ENCODE results near the gene TMEM14B. TPM values are rescaled to one million over a fixed set of nuclear protein-coding genes. Genes with fewer than 3 reads are reported as not detected.

TMEM14B gene
- total RNA-seq, 1 experiment from 2014 or later = 90.7 TPM

- DNase-seq (ENCODE audit: low spot score) = no peak
- Histone ChIP-seq H3K27ac (ENCODE audit: low read depth, low read length, poor library complexity, severe bottlenecking) (peak overlapping the region; percentile 85), H3K4me3 (ENCODE audit: low read depth, low read length, poor library complexity, severe bottlenecking) (peak overlapping the region; percentile 70), H3K4me1 (ENCODE audit: insufficient read depth, low read length, poor library complexity, severe bottlenecking) (peaks cover 15% of the 10 kb centered on the region), H3K27me3 (replicated peaks; ENCODE audit: insufficient read depth, low read depth, low read length, poor library complexity) (no peaks in the 10 kb centered on the region), H3K9me3 (ENCODE audit: low read depth, low read length, poor library complexity, severe bottlenecking) (no peaks in the 10 kb centered on the region), H3K36me3 (ENCODE audit: insufficient read depth, low read length, poor library complexity, severe bottlenecking) (peaks cover under 1% of the 10 kb centered on the region)
- POLR2A ChIA-PET (ENCODE audit: low non-redundant PET) = interaction anchor here (0.6 kb wide), 1 partner anchor 29 kb away, joined by 8 read pairs; the partner anchor contains the start of gene PAK1IP1
- CTCF ChIA-PET = no interaction called here
- no peak for TF ChIP-seq CTCF (conservative IDR thresholded peaks at IDR 0.05; ENCODE audit: low read depth, low read length)
- TF ChIP-seq EZH2 (IDR thresholded peaks at IDR 0.05; ENCODE audit: borderline replicate concordance, low read depth, low read length, poor library complexity, severe bottlenecking) = no peak
- intact Hi-C loops (cut with micrococcal nuclease; ENCODE audit: unreplicated experiment) = loop anchor here (2.0 kb wide), 1 partner anchor 23 kb away; the partner anchor contains the start of gene TMEM14B
- no TSS peak for BruUV-seq (replicated peaks)
Observed at GRCh38 chr6:10723567-10723881, 24.1 kb upstream of the TMEM14B start.

- POLR2A ChIA-PET (ENCODE audit: low non-redundant PET) = no interaction called here
- DNase-seq (ENCODE audit: low spot score) = no peak
Observed at GRCh38 chr6:10725044-10725443, 22.6 kb upstream of the TMEM14B start.

GRCh38 chr6:10725716-10726115 lies 21.9 kb upstream of the TMEM14B start:
- CTCF ChIA-PET = no interaction called here

More at GRCh38 chr6:10725044-10725443, 22.6 kb upstream of the TMEM14B start:
- Histone ChIP-seq H3K4me3 (ENCODE audit: low read depth, low read length, poor library complexity, severe bottlenecking) (no peak overlapping the region), H3K27me3 (replicated peaks; ENCODE audit: insufficient read depth, low read depth, low read length, poor library complexity) (no peaks in the 10 kb centered on the region), H3K27ac (ENCODE audit: low read depth, low read length, poor library complexity, severe bottlenecking) (no peak overlapping the region), H3K36me3 (ENCODE audit: insufficient read depth, low read length, poor library complexity, severe bottlenecking) (peaks cover 5% of the 10 kb centered on the region), H3K9me3 (ENCODE audit: low read depth, low read length, poor library complexity, severe bottlenecking) (no peaks in the 10 kb centered on the region), H3K4me1 (ENCODE audit: insufficient read depth, low read length, poor library complexity, severe bottlenecking) (peaks cover 15% of the 10 kb centered on the region)
- intact Hi-C loops (cut with micrococcal nuclease; ENCODE audit: unreplicated experiment) = no loop called here
- CTCF ChIA-PET = no interaction called here
- no TSS peak for BruUV-seq (replicated peaks)
- TF ChIP-seq CTCF (conservative IDR thresholded peaks at IDR 0.05; ENCODE audit: low read depth, low read length) = no peak
- TF ChIP-seq EZH2 (IDR thresholded peaks at IDR 0.05; ENCODE audit: borderline replicate concordance, low read depth, low read length, poor library complexity, severe bottlenecking) = no peak

More at GRCh38 chr6:10725716-10726115, 21.9 kb upstream of the TMEM14B start:
- POLR2A ChIA-PET (ENCODE audit: low non-redundant PET) = interaction anchor here (0.7 kb wide), 1 partner anchor 28 kb away, joined by 3 read pairs; no protein-coding TSS in a partner anchor
- no peaks in the 10 kb centered on the region for H3K27me3 ChIP-seq (replicated peaks; ENCODE audit: insufficient read depth, low read depth, low read length, poor library complexity)
- H3K4me3 ChIP-seq (ENCODE audit: low read depth, low read length, poor library complexity, severe bottlenecking) = no peak overlapping the region
- H3K36me3 ChIP-seq (ENCODE audit: insufficient read depth, low read length, poor library complexity, severe bottlenecking) = peaks cover 8% of the 10 kb centered on the region
- TF ChIP-seq CTCF (conservative IDR thresholded peaks at IDR 0.05; ENCODE audit: low read depth, low read length) (no peak), EZH2 (IDR thresholded peaks at IDR 0.05; ENCODE audit: borderline replicate concordance, low read depth, low read length, poor library complexity, severe bottlenecking) (no peak)
- no peak overlapping the region for H3K27ac ChIP-seq (ENCODE audit: low read depth, low read length, poor library complexity, severe bottlenecking)
- peaks cover 15% of the 10 kb centered on the region for H3K4me1 ChIP-seq (ENCODE audit: insufficient read depth, low read length, poor library complexity, severe bottlenecking)
- DNase-seq (ENCODE audit: low spot score) = no peak
- H3K9me3 ChIP-seq (ENCODE audit: low read depth, low read length, poor library complexity, severe bottlenecking) = no peaks in the 10 kb centered on the region
- intact Hi-C loops (cut with micrococcal nuclease; ENCODE audit: unreplicated experiment) = no loop called here
- BruUV-seq (replicated peaks) = no TSS peak
